Measurements from ENCODE around the gene ACOXL.

Gene ACOXL

GRCh38 chr2:111155610-111156009, 423.2 kb downstream of the ACOXL start:
- peak in 5 of 51 donors; percentile 12 to 43 (median 21) for DNase-seq

GRCh38 chr2:111156529-111156928, 424.2 kb downstream of the ACOXL start:
- DNase-seq: no peak

GRCh38 chr2:111157071-111157661, 424.8 kb downstream of the ACOXL start:
- DNase-seq: no peak

- no peak for DNase-seq
Measured at GRCh38 chr2:111157798-111158197, 425.4 kb downstream of the ACOXL start.

GRCh38 chr2:111159641-111160040, 427.3 kb downstream of the ACOXL start:
- DNase-seq: no peak

GRCh38 chr2:111160758-111161157, 428.4 kb downstream of the ACOXL start:
- DNase-seq: no peak

- DNase-seq: peak in 43 of 51 donors; percentile 7 to 80 (median 39)
Measured at GRCh38 chr2:111161971-111162370, 429.6 kb downstream of the ACOXL start.

GRCh38 chr2:111162718-111163331, 430.5 kb downstream of the ACOXL start:
- no peak for DNase-seq

- DNase-seq: no peak
Measured at GRCh38 chr2:111164078-111164477, 431.7 kb downstream of the ACOXL start.

- DNase-seq: no peak
Measured at GRCh38 chr2:111165084-111165483, 432.7 kb downstream of the ACOXL start.

GRCh38 chr2:111166115-111166514, 433.7 kb downstream of the ACOXL start:
- DNase-seq: no peak

- DNase-seq: no peak
Measured at GRCh38 chr2:111167076-111167862, 434.9 kb downstream of the ACOXL start.

GRCh38 chr2:111167863-111168162, 435.4 kb downstream of the ACOXL start:
- DNase-seq: no peak
